GM21447 (cell line): ENCODE measurements around the gene RNF168.
"Not testable (repeated sequence)": the region's sequence is repeated elsewhere in the genome, so short reads cannot be mapped to it uniquely, and the experiment has no call there.

Experiments
- ATAC-seq: cut with Tn5 transposase; IDR thresholded peaks from one replicate; pipeline ENCODE4 v1.9.1; 2021; ENCODE audit not compliant: unreplicated experiment

RNF168 gene

GRCh38 chr3:196472286-196472685 lies 31.3 kb downstream of the RNF168 start:
- ATAC-seq: no peak

- no peak for ATAC-seq
These were observed 32.0 kb downstream of the RNF168 start for GRCh38 chr3:196471551-196471950.

- not testable (repeated sequence) for ATAC-seq
These were observed 33.4 kb downstream of the RNF168 start for GRCh38 chr3:196470182-196470581.

- ATAC-seq: no peak
These were observed 39.8 kb downstream of the RNF168 start for GRCh38 chr3:196463804-196464203.

- no peak for ATAC-seq
These were observed 40.2 kb downstream of the RNF168 start for GRCh38 chr3:196463478-196463756.

- ATAC-seq: not testable (repeated sequence)
These were observed 40.7 kb downstream of the RNF168 start for GRCh38 chr3:196462680-196463477.

GRCh38 chr3:196458063-196458462 lies 45.5 kb downstream of the RNF168 start:
- no peak for ATAC-seq

GRCh38 chr3:196457470-196457869 lies 46.1 kb downstream of the RNF168 start:
- not testable (repeated sequence) for ATAC-seq

- no peak for ATAC-seq
These were observed 48.6 kb downstream of the RNF168 start for GRCh38 chr3:196454935-196455334.

GRCh38 chr3:196445391-196445790 lies 58.2 kb downstream of the RNF168 start:
- ATAC-seq: not testable (repeated sequence)

- ATAC-seq: no peak
These were observed 59.1 kb downstream of the RNF168 start for GRCh38 chr3:196444500-196444894.

- peak; percentile 41 for ATAC-seq
These were observed 62.9 kb downstream of the RNF168 start for GRCh38 chr3:196440696-196441095.

- peak; percentile 54 for ATAC-seq
These were observed 63.5 kb downstream of the RNF168 start for GRCh38 chr3:196440041-196440537.

- peak; percentile 80 for ATAC-seq
These were observed 71.3 kb downstream of the RNF168 start, which contains the start of gene UBXN7 for GRCh38 chr3:196432137-196432879. Gene UBXN7, minus strand, starts transcription at chr3:196432427. Its CDS starts 28 bp downstream, at chr3:196432399.

- ATAC-seq: peak; percentile 35
These were observed 72.1 kb downstream of the RNF168 start for GRCh38 chr3:196431181-196432136.

- ATAC-seq: no peak
These were observed 75.5 kb downstream of the RNF168 start for GRCh38 chr3:196428041-196428440.

GRCh38 chr3:196424421-196424820 lies 79.1 kb downstream of the RNF168 start:
- not testable (repeated sequence) for ATAC-seq

- no peak for ATAC-seq
These were observed 80.4 kb downstream of the RNF168 start for GRCh38 chr3:196423044-196423781.

- ATAC-seq: not testable (repeated sequence)
These were observed 81.9 kb downstream of the RNF168 start for GRCh38 chr3:196421668-196422067.

GRCh38 chr3:196419386-196419785 lies 84.2 kb downstream of the RNF168 start:
- ATAC-seq: no peak
